Measurements from ENCODE around the gene TNS1. TPM values are rescaled to one million over a fixed set of nuclear protein-coding genes. Genes with fewer than 3 reads are reported as not detected.

Gene TNS1
- total RNA-seq, 2 experiments from 2014 or later = 0.92 to 0.97 TPM

- no peaks in the 10 kb centered on the region for H3K9me3 Mint-ChIP-seq
- ChIA-PET CTCF (no interaction called here), POLR2A (no interaction called here)
- DNase-seq = no peak
- H3K4me1 Mint-ChIP-seq (ENCODE audit: low read depth) = no peaks in the 10 kb centered on the region
- H3K36me3 Mint-ChIP-seq = no peaks in the 10 kb centered on the region
- no peak overlapping the region for H3K4me3 Mint-ChIP-seq
- intact Hi-C loops (cut with micrococcal nuclease) = no loop called here
- peaks cover 2% of the 10 kb centered on the region for H3K27me3 Mint-ChIP-seq
- H3K27ac Mint-ChIP-seq = no peak overlapping the region
These were observed 157.5 kb downstream of the TNS1 start for GRCh38 chr2:217845301-217845700.

- intact Hi-C loops (cut with micrococcal nuclease) = no loop called here
- Mint-ChIP-seq H3K9me3 (no peaks in the 10 kb centered on the region), H3K4me1 (ENCODE audit: low read depth) (no peaks in the 10 kb centered on the region), H3K27ac (no peak overlapping the region), H3K27me3 (no peaks in the 10 kb centered on the region), H3K36me3 (no peaks in the 10 kb centered on the region), H3K4me3 (no peak overlapping the region)
- POLR2A ChIA-PET = no interaction called here
- CTCF ChIA-PET = no interaction called here
- DNase-seq = no peak
These were observed 158.1 kb downstream of the TNS1 start for GRCh38 chr2:217844696-217845095.

- DNase-seq = no peak
- no peak overlapping the region for H3K27ac Mint-ChIP-seq
- intact Hi-C loops (cut with micrococcal nuclease) = no loop called here
- no peak overlapping the region for H3K4me3 Mint-ChIP-seq
- POLR2A ChIA-PET = no interaction called here
- H3K9me3 Mint-ChIP-seq = no peaks in the 10 kb centered on the region
- CTCF ChIA-PET = no interaction called here
- no peaks in the 10 kb centered on the region for H3K27me3 Mint-ChIP-seq
- H3K36me3 Mint-ChIP-seq = no peaks in the 10 kb centered on the region
- no peaks in the 10 kb centered on the region for H3K4me1 Mint-ChIP-seq (ENCODE audit: low read depth)
These were observed 159.5 kb downstream of the TNS1 start for GRCh38 chr2:217843324-217843723.

GRCh38 chr2:217842017-217842416 is 160.8 kb downstream of the TNS1 start:
- H3K9me3 Mint-ChIP-seq = no peaks in the 10 kb centered on the region
- intact Hi-C loops (cut with micrococcal nuclease) = no loop called here
- H3K27ac Mint-ChIP-seq = no peak overlapping the region
- H3K36me3 Mint-ChIP-seq = no peaks in the 10 kb centered on the region
- H3K27me3 Mint-ChIP-seq = peaks cover 3% of the 10 kb centered on the region
- POLR2A ChIA-PET = no interaction called here
- no peaks in the 10 kb centered on the region for H3K4me1 Mint-ChIP-seq (ENCODE audit: low read depth)
- DNase-seq = no peak
- CTCF ChIA-PET = no interaction called here
- no peak overlapping the region for H3K4me3 Mint-ChIP-seq

GRCh38 chr2:217840522-217840921 is 162.3 kb downstream of the TNS1 start:
- Mint-ChIP-seq H3K36me3 (no peaks in the 10 kb centered on the region), H3K9me3 (no peaks in the 10 kb centered on the region), H3K4me3 (no peak overlapping the region), H3K4me1 (ENCODE audit: low read depth) (no peaks in the 10 kb centered on the region), H3K27ac (no peak overlapping the region), H3K27me3 (peaks cover 5% of the 10 kb centered on the region)
- ChIA-PET POLR2A (no interaction called here), CTCF (no interaction called here)
- DNase-seq = no peak
- intact Hi-C loops (cut with micrococcal nuclease) = no loop called here

- ChIA-PET POLR2A (no interaction called here), CTCF (no interaction called here)
- peaks cover 5% of the 10 kb centered on the region for H3K27me3 Mint-ChIP-seq
- no peaks in the 10 kb centered on the region for H3K36me3 Mint-ChIP-seq
- intact Hi-C loops (cut with micrococcal nuclease) = no loop called here
- no peak for DNase-seq
- no peak overlapping the region for H3K4me3 Mint-ChIP-seq
- H3K4me1 Mint-ChIP-seq (ENCODE audit: low read depth) = no peaks in the 10 kb centered on the region
- H3K9me3 Mint-ChIP-seq = no peaks in the 10 kb centered on the region
- no peak overlapping the region for H3K27ac Mint-ChIP-seq
These were observed 163.1 kb downstream of the TNS1 start for GRCh38 chr2:217839750-217840107.

GRCh38 chr2:217839073-217839749 is 163.6 kb downstream of the TNS1 start:
- Mint-ChIP-seq H3K27ac (no peak overlapping the region), H3K4me1 (ENCODE audit: low read depth) (no peaks in the 10 kb centered on the region), H3K36me3 (no peaks in the 10 kb centered on the region), H3K4me3 (no peak overlapping the region), H3K27me3 (peaks cover 5% of the 10 kb centered on the region), H3K9me3 (no peaks in the 10 kb centered on the region)
- no peak for DNase-seq
- ChIA-PET POLR2A (no interaction called here), CTCF (no interaction called here)
- intact Hi-C loops (cut with micrococcal nuclease) = no loop called here

- intact Hi-C loops (cut with micrococcal nuclease) = no loop called here
- Mint-ChIP-seq H3K9me3 (no peaks in the 10 kb centered on the region), H3K4me1 (ENCODE audit: low read depth) (no peaks in the 10 kb centered on the region), H3K27ac (no peak overlapping the region), H3K27me3 (peaks cover 5% of the 10 kb centered on the region), H3K36me3 (no peaks in the 10 kb centered on the region), H3K4me3 (no peak overlapping the region)
- no peak for DNase-seq
- ChIA-PET CTCF (no interaction called here), POLR2A (no interaction called here)
These were observed 164.4 kb downstream of the TNS1 start for GRCh38 chr2:217838409-217838831.

- H3K4me1 Mint-ChIP-seq (ENCODE audit: low read depth) = no peaks in the 10 kb centered on the region
- peaks cover 5% of the 10 kb centered on the region for H3K27me3 Mint-ChIP-seq
- intact Hi-C loops (cut with micrococcal nuclease) = no loop called here
- DNase-seq = no peak
- no peaks in the 10 kb centered on the region for H3K9me3 Mint-ChIP-seq
- H3K4me3 Mint-ChIP-seq = no peak overlapping the region
- no peak overlapping the region for H3K27ac Mint-ChIP-seq
- CTCF ChIA-PET = no interaction called here
- POLR2A ChIA-PET = no interaction called here
- H3K36me3 Mint-ChIP-seq = no peaks in the 10 kb centered on the region
These were observed 165.3 kb downstream of the TNS1 start for GRCh38 chr2:217837530-217837929.

GRCh38 chr2:217836901-217837491 is 165.8 kb downstream of the TNS1 start:
- H3K36me3 Mint-ChIP-seq = no peaks in the 10 kb centered on the region
- POLR2A ChIA-PET = no interaction called here
- CTCF ChIA-PET = no interaction called here
- no peaks in the 10 kb centered on the region for H3K9me3 Mint-ChIP-seq
- no peak overlapping the region for H3K4me3 Mint-ChIP-seq
- peaks cover 5% of the 10 kb centered on the region for H3K27me3 Mint-ChIP-seq
- no peak for DNase-seq
- no peak overlapping the region for H3K27ac Mint-ChIP-seq
- intact Hi-C loops (cut with micrococcal nuclease) = no loop called here
- H3K4me1 Mint-ChIP-seq (ENCODE audit: low read depth) = no peaks in the 10 kb centered on the region

- Mint-ChIP-seq H3K4me3 (no peak overlapping the region), H3K27me3 (peaks cover 5% of the 10 kb centered on the region), H3K36me3 (no peaks in the 10 kb centered on the region), H3K27ac (no peak overlapping the region), H3K4me1 (ENCODE audit: low read depth) (no peaks in the 10 kb centered on the region), H3K9me3 (no peaks in the 10 kb centered on the region)
- POLR2A ChIA-PET = no interaction called here
- no peak for DNase-seq
- intact Hi-C loops (cut with micrococcal nuclease) = no loop called here
- CTCF ChIA-PET = no interaction called here
These were observed 166.6 kb downstream of the TNS1 start for GRCh38 chr2:217835931-217836891.

GRCh38 chr2:217834744-217835513 is 167.9 kb downstream of the TNS1 start:
- Mint-ChIP-seq H3K4me1 (ENCODE audit: low read depth) (no peaks in the 10 kb centered on the region), H3K9me3 (no peaks in the 10 kb centered on the region), H3K36me3 (no peaks in the 10 kb centered on the region), H3K4me3 (no peak overlapping the region), H3K27me3 (peaks cover 5% of the 10 kb centered on the region), H3K27ac (no peak overlapping the region)
- CTCF ChIA-PET = no interaction called here
- DNase-seq = no peak
- POLR2A ChIA-PET = no interaction called here
- intact Hi-C loops (cut with micrococcal nuclease) = no loop called here
